HepG2 (cell line): ENCODE measurements around the gene ARFGEF2.
"Not testable (repeated sequence)": the region's sequence is repeated elsewhere in the genome, so short reads cannot be mapped to it uniquely, and the experiment has no call there.

ENCODE experiments used
- BHLHE40 ChIP-seq: IDR thresholded peaks from 2 replicates; pipeline ENCODE4 v1.6.1; 2011; ENCODE audit warnings: low read length, improper control_type of control experiment
- TF ChIP-seq, protein P1 (sequence below): sonication (generic); formaldehyde crosslinking; IDR thresholded peaks from 2 replicates; pipeline ENCODE4 v1.5.1; 2020; ENCODE audit warnings: missing genetic modification reagents, mild to moderate bottlenecking, borderline replicate concordance

DNA sequence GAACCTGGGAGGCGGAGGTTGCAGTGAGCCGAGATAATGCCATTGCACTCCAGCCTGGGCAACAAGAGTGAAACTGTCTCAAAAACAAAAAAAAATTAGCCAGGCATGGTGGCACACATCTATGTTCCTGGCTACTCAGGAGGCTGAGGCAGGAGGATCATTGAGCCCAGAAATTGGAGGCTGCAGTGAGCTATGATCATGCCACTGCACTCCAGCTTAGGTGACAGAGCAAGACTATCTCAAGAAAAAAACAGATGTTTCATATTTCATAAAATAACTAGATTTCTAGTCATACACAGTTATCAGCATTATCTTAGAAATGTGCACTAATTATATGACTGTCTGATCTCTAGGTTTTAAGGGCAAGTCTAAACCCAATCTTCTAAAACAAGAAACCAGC, 106.7 kb downstream of the ARFGEF2 start:
- TF ChIP-seq, protein P1, sequence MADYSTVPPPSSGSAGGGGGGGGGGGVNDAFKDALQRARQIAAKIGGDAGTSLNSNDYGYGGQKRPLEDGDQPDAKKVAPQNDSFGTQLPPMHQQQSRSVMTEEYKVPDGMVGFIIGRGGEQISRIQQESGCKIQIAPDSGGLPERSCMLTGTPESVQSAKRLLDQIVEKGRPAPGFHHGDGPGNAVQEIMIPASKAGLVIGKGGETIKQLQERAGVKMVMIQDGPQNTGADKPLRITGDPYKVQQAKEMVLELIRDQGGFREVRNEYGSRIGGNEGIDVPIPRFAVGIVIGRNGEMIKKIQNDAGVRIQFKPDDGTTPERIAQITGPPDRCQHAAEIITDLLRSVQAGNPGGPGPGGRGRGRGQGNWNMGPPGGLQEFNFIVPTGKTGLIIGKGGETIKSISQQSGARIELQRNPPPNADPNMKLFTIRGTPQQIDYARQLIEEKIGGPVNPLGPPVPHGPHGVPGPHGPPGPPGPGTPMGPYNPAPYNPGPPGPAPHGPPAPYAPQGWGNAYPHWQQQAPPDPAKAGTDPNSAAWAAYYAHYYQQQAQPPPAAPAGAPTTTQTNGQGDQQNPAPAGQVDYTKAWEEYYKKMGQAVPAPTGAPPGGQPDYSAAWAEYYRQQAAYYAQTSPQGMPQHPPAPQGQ (CRISPR knock-in tag) = not testable (repeated sequence)
- TF ChIP-seq BHLHE40 = not testable (repeated sequence)
